Mesothelial cell of epicardium (in vitro differentiated cells): ENCODE results near the gene TMEM250. TPM values are rescaled to one million over a fixed set of nuclear protein-coding genes. Genes with fewer than 3 reads are reported as not detected.

Experiments
- DNase-seq, 2 experiments: peaks; one replicate each; pipeline ENCODE4 v3.0.0; 2021; ENCODE audit warnings: low spot score in 2 of 2; ENCODE audit not compliant: unreplicated experiment in 2 of 2
- H3K27ac Mint-ChIP-seq: 2 replicates; pipeline ENCODE4 v1.8.0; 2021; ENCODE audit warnings: mixed read lengths
- H3K27me3 Mint-ChIP-seq: 2 replicates; pipeline ENCODE4 v1.8.0; 2021; ENCODE audit warnings: low read depth, mixed read lengths
- H3K36me3 Mint-ChIP-seq: 2 replicates; pipeline ENCODE4 v1.8.0; 2021; ENCODE audit warnings: mixed read lengths
- H3K4me1 Mint-ChIP-seq: 2 replicates; pipeline ENCODE4 v1.8.0; 2021; ENCODE audit warnings: mixed read lengths
- H3K4me3 Mint-ChIP-seq: 2 replicates; pipeline ENCODE4 v1.8.0; 2021; ENCODE audit warnings: mild to moderate bottlenecking, moderate library complexity, mixed read lengths
- H3K9me3 Mint-ChIP-seq: 2 replicates; pipeline ENCODE4 v1.8.0; 2021; ENCODE audit warnings: mixed read lengths
- total RNA-seq: library from RNA; stranded (reverse); gene quantifications from 3 replicates; pipeline ENCODE4 v1.2.1, GENCODE V29; 2021
- TF ChIP-seq, protein P1 (sequence below): fragments of 200-600 bp; sonication (generic); IDR thresholded peaks from one replicate; pipeline ENCODE4 v1.5.0; 2021; ENCODE audit warnings: antibody characterized with exemption; ENCODE audit not compliant: unreplicated experiment

Gene TMEM250
- total RNA-seq, 1 donor from 2014 or later = 35.3 TPM

DNA sequence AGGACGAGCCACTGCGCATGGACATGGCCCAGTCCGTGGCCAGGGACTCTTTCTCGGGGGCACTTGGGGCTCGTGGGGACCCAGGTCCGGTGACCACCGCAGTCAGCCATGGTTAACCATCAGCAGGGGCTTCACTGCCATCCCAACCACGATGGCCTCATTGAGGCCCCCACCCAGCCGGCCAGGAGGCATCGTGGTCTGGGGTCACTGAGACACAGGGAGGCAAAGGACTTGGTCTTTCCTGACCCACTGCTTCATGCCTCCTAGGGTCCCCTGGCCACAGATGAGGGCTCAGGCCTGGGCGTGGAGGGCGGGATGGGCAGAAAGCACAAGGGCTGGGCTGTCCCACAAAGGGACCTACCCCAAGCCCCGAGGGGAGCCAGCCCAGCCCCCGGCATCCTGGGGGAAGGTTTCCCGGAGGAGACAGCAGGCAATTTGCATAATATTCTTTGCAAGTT, 30.2 kb downstream of the TMEM250 start:
- H3K9me3 Mint-ChIP-seq = no peaks in the 10 kb centered on the region

DNA sequence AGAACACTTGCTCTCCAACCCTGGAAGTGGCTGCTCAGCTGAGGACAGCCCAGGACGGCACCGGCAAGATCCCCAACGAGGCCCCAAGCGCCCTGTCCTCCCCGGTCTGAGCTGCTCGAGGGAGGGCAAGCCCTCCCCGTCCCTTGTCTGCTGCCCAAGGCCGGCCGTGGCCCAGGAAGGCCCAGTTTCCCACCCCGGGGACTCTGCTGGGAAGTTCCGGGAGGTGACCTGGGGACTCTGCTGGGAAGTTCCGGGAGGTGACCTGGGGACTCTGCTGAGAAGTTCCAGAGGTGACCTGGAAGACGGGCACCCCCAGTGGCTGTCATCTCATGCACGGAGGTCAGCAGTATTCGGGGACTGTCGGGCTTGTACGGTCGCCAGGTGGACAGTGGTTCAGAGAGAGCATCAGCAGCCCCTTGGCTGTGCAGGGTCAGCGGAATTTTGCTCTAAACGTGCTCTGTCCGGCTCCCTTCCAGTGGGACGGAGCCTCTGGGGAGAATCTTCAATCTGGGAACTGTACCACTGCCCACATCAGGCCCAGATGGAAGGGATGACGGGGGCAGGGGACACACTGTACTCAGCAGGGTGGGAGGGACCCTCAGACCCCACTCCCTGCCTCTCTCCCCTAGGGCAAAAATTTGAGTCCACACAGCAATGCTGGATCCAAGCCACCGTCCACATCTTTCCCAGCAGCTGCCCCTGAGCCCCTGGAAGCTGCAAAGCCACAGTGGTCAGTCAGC, 30.8 kb downstream of the TMEM250 start:
- Mint-ChIP-seq H3K27ac (no peak overlapping the region), H3K4me3 (no peak overlapping the region), H3K27me3 (no peaks in the 10 kb centered on the region), H3K4me1 (peaks cover 15% of the 10 kb centered on the region), H3K36me3 (no peaks in the 10 kb centered on the region), H3K9me3 (no peaks in the 10 kb centered on the region)
- DNase-seq = no peak
- TF ChIP-seq, protein P1, sequence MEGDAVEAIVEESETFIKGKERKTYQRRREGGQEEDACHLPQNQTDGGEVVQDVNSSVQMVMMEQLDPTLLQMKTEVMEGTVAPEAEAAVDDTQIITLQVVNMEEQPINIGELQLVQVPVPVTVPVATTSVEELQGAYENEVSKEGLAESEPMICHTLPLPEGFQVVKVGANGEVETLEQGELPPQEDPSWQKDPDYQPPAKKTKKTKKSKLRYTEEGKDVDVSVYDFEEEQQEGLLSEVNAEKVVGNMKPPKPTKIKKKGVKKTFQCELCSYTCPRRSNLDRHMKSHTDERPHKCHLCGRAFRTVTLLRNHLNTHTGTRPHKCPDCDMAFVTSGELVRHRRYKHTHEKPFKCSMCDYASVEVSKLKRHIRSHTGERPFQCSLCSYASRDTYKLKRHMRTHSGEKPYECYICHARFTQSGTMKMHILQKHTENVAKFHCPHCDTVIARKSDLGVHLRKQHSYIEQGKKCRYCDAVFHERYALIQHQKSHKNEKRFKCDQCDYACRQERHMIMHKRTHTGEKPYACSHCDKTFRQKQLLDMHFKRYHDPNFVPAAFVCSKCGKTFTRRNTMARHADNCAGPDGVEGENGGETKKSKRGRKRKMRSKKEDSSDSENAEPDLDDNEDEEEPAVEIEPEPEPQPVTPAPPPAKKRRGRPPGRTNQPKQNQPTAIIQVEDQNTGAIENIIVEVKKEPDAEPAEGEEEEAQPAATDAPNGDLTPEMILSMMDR = no peak

More for the DNA sequence above, 30.2 kb downstream of the TMEM250 start:
- Mint-ChIP-seq H3K4me3 (no peak overlapping the region), H3K27ac (no peak overlapping the region), H3K4me1 (peaks cover 20% of the 10 kb centered on the region), H3K27me3 (no peaks in the 10 kb centered on the region), H3K36me3 (no peaks in the 10 kb centered on the region)
- TF ChIP-seq, protein P1 = no peak
- DNase-seq = no peak

DNA sequence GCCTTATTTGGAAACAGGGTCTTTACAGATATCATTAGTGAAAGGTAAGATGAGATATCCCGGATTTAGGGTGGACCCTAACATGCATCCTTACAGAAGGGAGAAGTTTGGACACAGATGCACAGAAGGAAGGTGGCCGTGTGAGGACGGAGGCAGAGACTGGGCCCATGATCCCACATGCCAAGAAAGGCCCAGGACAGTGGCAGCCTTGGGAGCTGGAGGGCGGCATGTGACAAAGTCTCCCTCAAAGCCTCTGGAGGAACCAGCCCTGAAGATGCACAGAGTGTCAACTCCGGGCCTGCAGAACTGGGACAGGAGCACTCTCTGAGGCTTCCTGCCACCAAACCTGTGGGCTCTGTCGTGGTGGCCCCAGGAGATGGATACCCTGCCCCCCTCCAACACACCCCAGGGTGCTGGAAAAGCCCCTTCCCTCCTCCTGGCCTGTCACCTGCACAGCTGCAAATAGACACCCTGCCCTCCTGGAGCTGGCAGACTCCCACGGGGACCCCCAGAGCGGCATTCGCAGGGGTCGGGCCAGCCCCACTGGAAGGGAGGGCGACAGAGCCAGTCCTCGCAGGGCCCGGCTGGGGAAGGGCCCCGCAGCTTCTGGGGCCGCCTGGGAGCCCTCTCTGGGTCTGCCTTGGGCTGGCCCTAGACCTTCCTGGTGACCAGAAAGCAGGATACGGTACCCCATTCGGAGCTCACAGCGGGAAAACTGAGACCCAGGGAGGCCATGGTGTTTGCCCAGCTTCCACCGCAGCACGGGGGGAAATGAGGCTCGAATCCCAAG, 31.5 kb downstream of the TMEM250 start:
- H3K4me1 Mint-ChIP-seq = peaks cover 14% of the 10 kb centered on the region
- H3K27ac Mint-ChIP-seq = no peak overlapping the region
- no peaks in the 10 kb centered on the region for H3K36me3 Mint-ChIP-seq
- DNase-seq = no peak
- H3K27me3 Mint-ChIP-seq = no peaks in the 10 kb centered on the region
- H3K9me3 Mint-ChIP-seq = no peaks in the 10 kb centered on the region
- no peak overlapping the region for H3K4me3 Mint-ChIP-seq
- TF ChIP-seq, protein P1 = no peak

- Mint-ChIP-seq H3K9me3 (no peaks in the 10 kb centered on the region), H3K36me3 (no peaks in the 10 kb centered on the region), H3K27ac (no peak overlapping the region), H3K27me3 (no peaks in the 10 kb centered on the region), H3K4me3 (no peak overlapping the region), H3K4me1 (peaks cover 9% of the 10 kb centered on the region)
- TF ChIP-seq, protein P1 = no peak
- no peak for DNase-seq
Observed at GRCh38 chr9:136086213-136086881, 32.3 kb downstream of the TMEM250 start.

GRCh38 chr9:136085815-136086212, 32.9 kb downstream of the TMEM250 start:
- no peaks in the 10 kb centered on the region for H3K27me3 Mint-ChIP-seq
- H3K4me1 Mint-ChIP-seq = peaks cover 8% of the 10 kb centered on the region
- H3K4me3 Mint-ChIP-seq = no peak overlapping the region
- TF ChIP-seq, protein P1 = no peak
- H3K27ac Mint-ChIP-seq = no peak overlapping the region
- no peaks in the 10 kb centered on the region for H3K9me3 Mint-ChIP-seq
- no peak for DNase-seq
- no peaks in the 10 kb centered on the region for H3K36me3 Mint-ChIP-seq
